Thoracic aorta (tissue), 2 donors: ENCODE results near the gene RAB1B. TPM values are rescaled to one million over a fixed set of nuclear protein-coding genes. Genes with fewer than 3 reads are reported as not detected.

ENCODE experiments used
- ATAC-seq: fragments of 150-250 bp; one replicate; pipeline ENCODE4 v1.8.0; 2017; ENCODE audit warnings: low read depth; ENCODE audit not compliant: insufficient number of reproducible peaks, low FRiP score
- DNase-seq: peaks from one replicate; pipeline ENCODE4 v3.0.0-alpha.2; 2020; ENCODE audit warnings: low spot score
- H3K27ac ChIP-seq, 2 donors: fragments of 200-600 bp; sonication (generic); 1 replicate in 1 of 2; 2 replicates in 1 of 2; pipeline ENCODE4 v1.5.1; 2016; ENCODE audit warnings: mild to moderate bottlenecking in 2 of 2, moderate library complexity in 2 of 2
- H3K27me3 ChIP-seq: fragments of 200-600 bp; sonication (generic); replicated peaks from 2 replicates; pipeline ENCODE4 v1.6.0; 2016; ENCODE audit warnings: mild to moderate bottlenecking; ENCODE audit not compliant: insufficient read depth
- H3K36me3 ChIP-seq: fragments of 200-600 bp; sonication (generic); one replicate; pipeline ENCODE4 v1.5.1; 2016
- H3K4me1 ChIP-seq, 2 donors: fragments of 200-600 bp; sonication (generic); 1 replicate in 1 of 2; 2 replicates in 1 of 2; pipeline versions ENCODE4 v1.5.1 to v1.6.0; 2016; ENCODE audit warnings: low read depth in 2 of 2, mild to moderate bottlenecking in 1 of 2; ENCODE audit not compliant: control insufficient read depth in 1 of 2
- H3K4me3 ChIP-seq: fragments of 200-600 bp; sonication (generic); 2 replicates; pipeline ENCODE4 v1.5.1; 2016; ENCODE audit warnings: mild to moderate bottlenecking
- H3K9me3 ChIP-seq: fragments of 200-600 bp; sonication (generic); 2 replicates; pipeline ENCODE4 v1.5.1; 2016
- CTCF ChIP-seq: fragments of 200-600 bp; sonication (generic); IDR thresholded peaks from one replicate; pipeline ENCODE4 v1.5.1; 2019; ENCODE audit warnings: antibody characterized with exemption
- total RNA-seq, 2 donors: library from RNA; depleted of rRNA; stranded (reverse); fragments of >200 nt; gene quantifications; one replicate each; pipeline versions ENCODE4 v1.1.0 to v1.2.3, GENCODE V29; 2016

RAB1B gene
- total RNA-seq, 2 donors from 2014 or later, result 57.2 to 96.0 TPM

GRCh38 chr11:66311470-66311964 is 43.1 kb downstream of the RAB1B start:
- ATAC-seq (no peak), DNase-seq (no peak)
- peak overlapping the region; percentile 77 to 79 for H3K27ac ChIP-seq
- peaks cover 3 to 22% of the 10 kb centered on the region in 2 donors for H3K4me1 ChIP-seq
- H3K4me3 ChIP-seq, result peak overlapping the region; percentile 78
- peak; percentile 78 for TF ChIP-seq CTCF
- peaks cover 5% of the 10 kb centered on the region for H3K27me3 ChIP-seq
- no peaks in the 10 kb centered on the region for H3K36me3 ChIP-seq
- no peaks in the 10 kb centered on the region for H3K9me3 ChIP-seq

GRCh38 chr11:66311965-66312548 is 43.6 kb downstream of the RAB1B start:
- Histone ChIP-seq H3K27ac (peak overlapping the region; percentile 77 to 79), H3K4me3 (peak overlapping the region; percentile 78), H3K27me3 (peaks cover 5% of the 10 kb centered on the region), H3K9me3 (no peaks in the 10 kb centered on the region), H3K4me1 (peaks cover 6 to 25% of the 10 kb centered on the region in 2 donors), H3K36me3 (no peaks in the 10 kb centered on the region)
- TF ChIP-seq CTCF, result no peak
- ATAC-seq (peak; percentile 53), DNase-seq (peak; percentile 70)

GRCh38 chr11:66312549-66313320 is 44.3 kb downstream of the RAB1B start:
- Histone ChIP-seq H3K36me3 (no peaks in the 10 kb centered on the region), H3K4me3 (peak overlapping the region; percentile 78), H3K27ac (peak overlapping the region; percentile 77 to 79), H3K27me3 (peaks cover 5% of the 10 kb centered on the region), H3K9me3 (no peaks in the 10 kb centered on the region), H3K4me1 (peaks cover 10 to 32% of the 10 kb centered on the region in 2 donors)
- ATAC-seq, result peak; percentile 72
- DNase-seq, result peak; percentile 94
- no peak for TF ChIP-seq CTCF

GRCh38 chr11:66313321-66314185 is 45.1 kb downstream of the RAB1B start:
- no peak for TF ChIP-seq CTCF
- Histone ChIP-seq H3K4me3 (peak overlapping the region; percentile 78), H3K4me1 (peaks cover 11 to 38% of the 10 kb centered on the region in 2 donors), H3K36me3 (no peaks in the 10 kb centered on the region), H3K9me3 (no peaks in the 10 kb centered on the region), H3K27ac (peak overlapping the region; percentile 11 to 79), H3K27me3 (peaks cover 5% of the 10 kb centered on the region)
- DNase-seq (no peak), ATAC-seq (no peak)

- DNase-seq (no peak), ATAC-seq (no peak)
- no peaks in the 10 kb centered on the region for H3K9me3 ChIP-seq
- peaks cover 11 to 38% of the 10 kb centered on the region in 2 donors for H3K4me1 ChIP-seq
- no peak for TF ChIP-seq CTCF
- no peak overlapping the region for H3K27ac ChIP-seq
- H3K27me3 ChIP-seq, result peaks cover 5% of the 10 kb centered on the region
- no peaks in the 10 kb centered on the region for H3K36me3 ChIP-seq
- peak overlapping the region; percentile 78 for H3K4me3 ChIP-seq
Measured at GRCh38 chr11:66314186-66314501, 45.7 kb downstream of the RAB1B start.
